Measurements from ENCODE around the gene AMN.

- no peak for TF ChIP-seq POLR2AphosphoS5 (IDR thresholded peaks at IDR 0.05)
- TF ChIP-seq CTCF (IDR thresholded peaks at IDR 0.05), result no peak
- no peak for TF ChIP-seq POLR2A (IDR thresholded peaks at IDR 0.05)
- no peak for TF ChIP-seq EP300 (IDR thresholded peaks at IDR 0.05)
Measured at GRCh38 chr14:102901633-102902032, 20.8 kb upstream of the AMN start.

Data from gastroesophageal sphincter (tissue), 3 donors.